ENCODE results near the gene TSPEAR. TPM values are rescaled to one million over a fixed set of nuclear protein-coding genes. Genes with fewer than 3 reads are reported as not detected.

The TSPEAR gene
- total RNA-seq, 2 donors from 2014 or later: 1.5 to 6.0 TPM

DNA sequence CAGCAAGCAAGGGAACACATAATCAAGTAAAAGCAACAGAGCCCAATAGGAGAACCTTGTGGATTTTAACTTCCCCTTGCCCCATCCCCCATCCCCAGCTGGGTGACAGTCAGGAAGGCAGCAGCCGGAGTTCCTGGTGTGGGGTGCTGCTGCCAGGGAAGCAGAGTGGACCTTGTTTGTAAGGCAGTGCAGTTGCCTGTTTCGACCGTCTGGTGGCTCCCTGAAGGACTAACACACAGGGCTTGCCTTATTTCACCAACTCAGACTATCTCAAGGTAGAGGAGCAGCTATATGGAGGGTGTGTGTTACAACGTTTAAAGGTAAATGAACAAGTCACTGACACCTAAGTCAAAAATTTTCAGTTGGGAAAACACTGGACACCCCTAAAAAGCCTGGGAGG is 92.9 kb downstream of the TSPEAR start:
- Mint-ChIP-seq H3K27ac (no peak overlapping the region), H3K36me3 (ENCODE audit: low read depth) (no peaks in the 10 kb centered on the region), H3K27me3 (ENCODE audit: insufficient read depth) (peaks cover 2% of the 10 kb centered on the region), H3K9me3 (peaks cover 42% of the 10 kb centered on the region), H3K4me3 (no peak overlapping the region), H3K4me1 (peaks cover 4% of the 10 kb centered on the region)
- H3K4me3 ChIP-seq (ENCODE audit: low read length): no peak overlapping the region
- peak; percentile 69 for TF ChIP-seq CTCF (conservative IDR thresholded peaks at IDR 0.05)
- H3K9me3 ChIP-seq (ENCODE audit: control insufficient read depth, low read length): peaks cover 40% of the 10 kb centered on the region
- no peaks in the 10 kb centered on the region for H3K4me1 ChIP-seq (ENCODE audit: control insufficient read depth, insufficient read depth, low read length)
- H3K36me3 ChIP-seq (ENCODE audit: control insufficient read depth, insufficient read depth, low read length): no peaks in the 10 kb centered on the region
- H3K27ac ChIP-seq (ENCODE audit: low read depth, low read length): no peak overlapping the region
- no peak overlapping the region for H3K9ac ChIP-seq (ENCODE audit: extremely low read depth, low read length, poor library complexity, severe bottlenecking)
- H3K27me3 ChIP-seq (ENCODE audit: control insufficient read depth, insufficient read depth, low read length, poor library complexity, severe bottlenecking): no peaks in the 10 kb centered on the region
- 83 to 86% methylated on average over 1 to 4 of the region's 4 CpGs for WGBS, 2 experiments (ENCODE audit: insufficient coverage in 1 of 2, insufficient read length in 1 of 2)
- peak; percentile 77 for DNase-seq

- Histone ChIP-seq H3K4me3 (ENCODE audit: low read length) (no peak overlapping the region), H3K4me1 (ENCODE audit: control insufficient read depth, insufficient read depth, low read length) (no peaks in the 10 kb centered on the region), H3K36me3 (ENCODE audit: control insufficient read depth, insufficient read depth, low read length) (no peaks in the 10 kb centered on the region), H3K27me3 (ENCODE audit: control insufficient read depth, insufficient read depth, low read length, poor library complexity, severe bottlenecking) (no peaks in the 10 kb centered on the region), H3K9me3 (ENCODE audit: control insufficient read depth, low read length) (peaks cover 28% of the 10 kb centered on the region), H3K27ac (ENCODE audit: low read depth, low read length) (no peak overlapping the region), H3K9ac (ENCODE audit: extremely low read depth, low read length, poor library complexity, severe bottlenecking) (no peak overlapping the region)
- Mint-ChIP-seq H3K27me3 (ENCODE audit: insufficient read depth) (peaks cover 2% of the 10 kb centered on the region), H3K9me3 (peaks cover 32% of the 10 kb centered on the region), H3K4me1 (peaks cover 4% of the 10 kb centered on the region), H3K36me3 (ENCODE audit: low read depth) (no peaks in the 10 kb centered on the region), H3K27ac (no peak overlapping the region), H3K4me3 (no peak overlapping the region)
- DNase-seq: peak; percentile 57
- TF ChIP-seq CTCF (conservative IDR thresholded peaks at IDR 0.05): no peak
- WGBS, 2 experiments (ENCODE audit: insufficient coverage in 1 of 2, insufficient read length in 1 of 2): 77 to 79% methylated on average over 3 to 8 of the region's 8 CpGs
Measured at GRCh38 chr21:44617071-44617501, 94.3 kb downstream of the TSPEAR start.

DNA sequence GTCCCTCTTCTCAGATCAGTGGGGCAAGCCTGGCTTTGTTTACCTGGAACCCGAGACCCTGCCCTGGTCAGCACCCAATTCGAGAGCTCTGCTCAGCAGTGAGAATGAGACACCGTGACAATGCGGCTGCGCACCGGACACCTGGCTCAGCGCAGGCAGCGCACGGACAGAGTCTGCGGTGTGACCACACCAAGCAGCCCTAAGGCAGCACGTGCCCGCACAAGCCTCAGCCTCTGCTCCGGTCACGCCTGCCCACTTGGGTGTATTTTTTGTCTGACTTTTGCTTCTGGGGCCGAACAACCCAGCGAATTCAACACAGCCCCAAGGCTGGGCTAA is 94.8 kb downstream of the TSPEAR start:
- no peak for TF ChIP-seq CTCF (conservative IDR thresholded peaks at IDR 0.05)
- WGBS, 2 experiments (ENCODE audit: insufficient coverage in 1 of 2, insufficient read length in 1 of 2): 86 to 90% methylated on average over 16 of the region's 16 CpGs
- Histone ChIP-seq H3K27ac (ENCODE audit: low read depth, low read length) (no peak overlapping the region), H3K9me3 (ENCODE audit: control insufficient read depth, low read length) (peaks cover 25% of the 10 kb centered on the region), H3K4me3 (ENCODE audit: low read length) (no peak overlapping the region), H3K36me3 (ENCODE audit: control insufficient read depth, insufficient read depth, low read length) (no peaks in the 10 kb centered on the region), H3K27me3 (ENCODE audit: control insufficient read depth, insufficient read depth, low read length, poor library complexity, severe bottlenecking) (no peaks in the 10 kb centered on the region), H3K4me1 (ENCODE audit: control insufficient read depth, insufficient read depth, low read length) (no peaks in the 10 kb centered on the region), H3K9ac (ENCODE audit: extremely low read depth, low read length, poor library complexity, severe bottlenecking) (no peak overlapping the region)
- Mint-ChIP-seq H3K4me3 (no peak overlapping the region), H3K9me3 (peaks cover 31% of the 10 kb centered on the region), H3K27ac (no peak overlapping the region), H3K4me1 (peaks cover 4% of the 10 kb centered on the region), H3K36me3 (ENCODE audit: low read depth) (no peaks in the 10 kb centered on the region), H3K27me3 (ENCODE audit: insufficient read depth) (peaks cover 2% of the 10 kb centered on the region)
- no peak for DNase-seq

All from endodermal cell (in vitro differentiated cells).